NCI-H446 (cell line): ENCODE results near the gene CDK15.
"Not testable (repeated sequence)": the region's sequence is repeated elsewhere in the genome, so short reads cannot be mapped to it uniquely, and the experiment has no call there.

ENCODE experiments used
- DNase-seq, 2 experiments: peaks; one replicate each; lab custom pipeline; 2025; lab: John Stamatoyannopoulos, UW

Gene CDK15

GRCh38 chr2:201790291-201790690 lies 16.0 kb upstream of the CDK15 start:
- no peak for DNase-seq

- DNase-seq, result no peak
These were observed 15.3 kb upstream of the CDK15 start for GRCh38 chr2:201790989-201791388.

- no peak for DNase-seq
These were observed 12.7 kb upstream of the CDK15 start for GRCh38 chr2:201793631-201794030.

GRCh38 chr2:201794294-201794693 lies 12.0 kb upstream of the CDK15 start:
- no peak for DNase-seq

- peak; percentile 17 to 73 for DNase-seq
These were observed 10.5 kb upstream of the CDK15 start for GRCh38 chr2:201795607-201796477.

GRCh38 chr2:201796478-201796865 lies 9.9 kb upstream of the CDK15 start:
- no peak for DNase-seq

- DNase-seq, result no peak
These were observed 9.0 kb upstream of the CDK15 start for GRCh38 chr2:201797175-201797840.

- no peak for DNase-seq
These were observed 8.0 kb upstream of the CDK15 start for GRCh38 chr2:201798252-201798913.

- peak in 1 of 2 experiments; percentile 26 for DNase-seq
These were observed 7.4 kb upstream of the CDK15 start for GRCh38 chr2:201798914-201799285.

GRCh38 chr2:201807452-201807999 lies 1.2 kb downstream of the CDK15 start:
- peak in 1 of 2 experiments; percentile 40 for DNase-seq

- no peak for DNase-seq
These were observed 1.7 kb downstream of the CDK15 start for GRCh38 chr2:201808027-201808426.

- DNase-seq, result no peak
These were observed 3.3 kb downstream of the CDK15 start for GRCh38 chr2:201809633-201810032.

GRCh38 chr2:201810604-201811003 lies 4.3 kb downstream of the CDK15 start:
- DNase-seq, result not testable (repeated sequence)

GRCh38 chr2:201813996-201814760 lies 7.8 kb downstream of the CDK15 start:
- DNase-seq, result peak in 1 of 2 experiments; percentile 58

GRCh38 chr2:201816657-201817575 lies 10.6 kb downstream of the CDK15 start:
- DNase-seq, result no peak

GRCh38 chr2:201820383-201821007 lies 14.2 kb downstream of the CDK15 start:
- no peak for DNase-seq

GRCh38 chr2:201821080-201821479 lies 14.7 kb downstream of the CDK15 start:
- no peak for DNase-seq

GRCh38 chr2:201824212-201824611 lies 17.9 kb downstream of the CDK15 start:
- no peak for DNase-seq

- no peak for DNase-seq
These were observed 21.3 kb downstream of the CDK15 start for GRCh38 chr2:201827621-201828020.

GRCh38 chr2:201828220-201828619 lies 21.9 kb downstream of the CDK15 start:
- no peak for DNase-seq
